ENCODE results near the gene ZC2HC1B.

The ZC2HC1B gene

GRCh38 chr6:143964674-143965081, 100.4 kb downstream of the ZC2HC1B start:
- no peak for DNase-seq

GRCh38 chr6:143965503-143966171, 101.4 kb downstream of the ZC2HC1B start:
- no peak for DNase-seq

DNA sequence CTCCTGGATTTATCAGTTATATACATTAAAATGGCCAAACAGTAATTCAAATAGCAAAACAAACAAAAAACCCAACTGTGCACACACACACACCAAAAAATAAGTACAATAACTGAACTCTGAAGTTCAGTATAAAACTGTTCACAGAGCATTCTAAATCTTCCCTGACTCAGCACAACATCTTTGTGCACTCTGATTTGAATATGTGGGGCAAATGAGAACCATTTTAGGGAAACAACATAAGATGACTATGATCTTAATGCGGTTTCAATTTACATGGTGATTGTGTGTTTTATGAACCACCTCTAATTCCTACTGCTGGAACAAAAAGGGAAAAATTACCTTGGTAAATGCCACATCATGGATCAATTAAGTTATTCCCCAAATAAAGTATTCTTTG, 102.0 kb downstream of the ZC2HC1B start:
- no peak for DNase-seq

DNA sequence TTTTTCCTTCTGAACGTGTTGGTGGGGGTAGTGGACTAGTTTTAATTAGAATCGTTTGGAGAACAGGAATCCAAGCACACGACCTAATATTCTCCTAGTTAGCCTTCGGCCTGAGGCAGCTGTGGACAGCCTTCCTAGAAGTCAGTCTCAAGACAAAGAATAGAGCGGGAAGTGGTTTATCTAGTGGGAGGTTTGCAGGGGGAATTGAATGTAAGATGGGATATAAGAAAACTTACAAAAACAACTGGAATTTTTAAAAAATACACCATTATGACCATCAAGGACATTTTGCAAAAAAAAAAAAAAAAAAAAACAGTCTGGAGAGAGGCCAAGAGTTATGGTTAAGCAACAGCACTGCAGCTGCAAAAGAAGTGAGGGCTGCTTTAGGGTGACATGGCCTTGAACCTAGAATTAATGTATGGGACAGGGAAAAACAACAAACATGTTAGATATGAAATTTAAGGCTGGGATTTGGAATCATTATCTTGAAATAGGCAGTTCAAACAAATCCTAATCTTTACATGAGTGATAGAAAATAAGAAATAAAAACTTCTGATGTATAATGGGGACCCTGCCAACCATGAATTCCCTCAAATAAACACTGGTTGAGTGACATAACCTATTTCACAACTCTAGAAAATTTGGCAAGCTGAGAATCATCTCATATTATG, 103.6 kb downstream of the ZC2HC1B start:
- DNase-seq, result no peak

GRCh38 chr6:143969077-143969476, 104.8 kb downstream of the ZC2HC1B start:
- no peak for DNase-seq

DNA sequence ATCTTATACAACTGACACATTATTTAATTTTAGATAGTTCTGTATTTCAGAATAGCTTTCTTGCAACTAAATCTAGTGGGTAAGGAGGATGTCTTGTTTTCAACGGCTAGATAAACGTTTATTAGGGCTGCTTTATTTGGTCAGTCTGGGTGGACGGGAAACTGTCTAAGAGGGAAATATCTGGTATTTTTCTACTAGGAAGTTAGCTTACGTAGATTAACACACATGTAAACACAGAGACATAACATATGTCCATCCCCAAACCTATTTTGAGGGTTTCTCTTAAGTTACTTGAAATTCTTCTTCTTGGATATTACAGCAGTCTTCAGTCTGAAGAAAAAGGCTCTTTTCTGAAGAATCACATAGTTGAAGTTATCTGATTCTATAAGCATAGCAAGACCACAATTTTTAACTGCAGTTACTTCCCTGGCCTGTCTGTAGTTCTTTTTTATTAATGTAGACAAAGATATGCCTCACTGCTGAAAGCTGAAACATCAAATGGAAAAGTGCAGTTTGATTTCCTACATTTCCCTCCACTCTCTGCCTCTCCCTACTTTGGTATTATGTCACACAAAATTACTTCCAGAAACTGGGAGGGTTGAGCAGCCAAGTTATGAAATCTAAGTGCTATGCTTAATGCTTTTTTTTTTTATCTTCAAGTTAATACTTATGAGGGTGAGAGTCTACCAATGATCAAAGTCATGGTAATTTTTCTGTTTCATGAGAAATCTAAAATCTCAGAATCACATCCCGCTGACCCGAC, 106.4 kb downstream of the ZC2HC1B start:
- DNase-seq, result no peak

DNA sequence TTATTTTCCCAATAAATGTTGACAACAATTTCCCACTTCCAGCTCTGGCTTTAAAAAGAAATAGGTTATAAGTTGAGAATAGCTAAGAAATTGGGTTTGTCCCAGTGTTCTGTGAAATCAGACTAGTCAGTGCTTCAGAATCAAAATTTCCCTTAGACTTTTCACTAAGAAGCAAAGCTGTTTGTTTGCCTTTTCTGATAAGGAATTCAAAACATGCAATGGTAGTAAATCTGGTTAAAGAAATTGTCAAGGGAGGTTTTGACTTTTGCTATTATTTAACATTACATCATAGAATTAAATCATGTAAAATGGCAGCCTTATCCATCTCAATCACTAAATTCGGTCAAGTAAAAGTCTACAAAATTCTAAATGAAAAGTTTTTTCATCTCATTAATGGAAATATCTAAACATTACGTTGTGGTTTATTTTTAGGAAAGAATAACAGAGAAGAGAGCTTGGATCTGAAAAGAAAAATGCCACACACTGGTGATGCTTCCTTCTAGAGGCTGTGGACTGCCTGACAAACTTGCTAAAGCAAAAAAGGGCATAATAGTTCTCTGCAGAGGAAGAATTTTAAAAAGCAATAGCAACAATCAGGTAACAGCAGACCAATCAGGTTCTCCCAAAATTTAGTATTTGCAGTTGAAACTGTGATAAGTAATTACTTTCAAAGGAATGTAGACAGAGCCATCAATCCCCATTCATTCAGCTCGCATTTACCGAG, 107.4 kb downstream of the ZC2HC1B start:
- DNase-seq, result no peak

GRCh38 chr6:143973097-143973966, 109.1 kb downstream of the ZC2HC1B start:
- no peak for DNase-seq

DNA sequence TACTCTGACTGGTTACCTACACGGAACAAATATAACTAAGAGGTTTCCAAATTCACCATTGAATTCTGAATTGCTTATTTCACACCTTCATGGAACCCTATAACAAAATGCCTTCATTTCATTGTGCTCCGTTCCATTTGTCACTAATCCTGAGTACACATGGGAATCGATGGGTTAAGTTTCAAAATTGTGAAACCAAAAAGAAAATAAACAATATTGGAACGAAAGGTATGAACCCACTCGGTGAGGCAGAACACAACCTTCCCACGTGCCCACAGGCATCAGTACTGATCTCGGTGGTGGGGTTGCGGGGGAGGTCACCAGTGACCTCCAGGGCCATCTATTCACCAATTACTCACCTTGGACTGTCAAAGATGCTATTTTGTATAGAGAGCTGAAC, 109.8 kb downstream of the ZC2HC1B start:
- DNase-seq, result no peak

DNA sequence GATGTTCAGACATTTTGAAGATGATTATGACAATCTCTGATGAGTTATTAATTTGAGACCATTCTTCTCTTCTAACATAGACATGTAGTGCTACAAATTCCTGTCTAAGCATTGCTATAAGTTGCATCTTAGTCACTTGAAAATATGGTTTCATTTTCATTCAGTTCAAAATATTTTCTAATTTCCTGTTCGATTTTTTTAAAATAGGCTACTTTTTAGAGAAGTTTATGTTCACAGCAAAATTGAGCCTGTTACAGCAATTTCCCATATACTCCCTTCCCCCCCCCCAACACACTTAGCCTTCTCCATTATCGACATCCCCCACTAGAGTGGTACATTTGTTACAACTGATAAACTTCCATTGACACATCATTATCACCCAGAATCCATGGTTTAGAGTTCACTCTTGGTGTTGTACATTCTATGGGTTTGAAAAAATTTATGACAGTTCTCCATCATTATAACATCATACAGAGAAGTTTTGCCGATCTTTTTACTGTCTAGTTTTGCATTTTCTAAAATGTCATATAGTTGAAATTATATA, 112.6 kb downstream of the ZC2HC1B start:
- DNase-seq, result no peak

GRCh38 chr6:143980921-143981320, 116.6 kb downstream of the ZC2HC1B start:
- DNase-seq, result no peak

DNA sequence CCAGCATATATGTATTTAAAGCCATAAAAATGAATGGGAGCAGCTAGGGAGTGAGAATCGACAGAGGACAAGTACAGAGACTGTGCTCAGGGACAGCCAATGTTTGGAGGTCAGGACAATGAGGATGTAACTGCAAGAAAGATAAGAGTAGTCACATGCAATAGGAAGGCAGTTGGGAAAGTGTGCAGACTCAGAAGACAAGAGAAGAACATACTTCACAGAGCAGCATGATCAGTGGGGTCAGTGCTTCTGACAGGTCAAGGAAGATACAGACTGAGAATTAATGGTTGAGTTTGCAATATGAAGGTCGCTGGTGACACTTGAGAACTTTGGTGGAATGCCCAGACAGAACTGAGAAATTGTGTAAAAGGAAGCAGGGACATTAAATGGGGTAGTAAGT, 118.7 kb downstream of the ZC2HC1B start:
- DNase-seq, result no peak

DNA sequence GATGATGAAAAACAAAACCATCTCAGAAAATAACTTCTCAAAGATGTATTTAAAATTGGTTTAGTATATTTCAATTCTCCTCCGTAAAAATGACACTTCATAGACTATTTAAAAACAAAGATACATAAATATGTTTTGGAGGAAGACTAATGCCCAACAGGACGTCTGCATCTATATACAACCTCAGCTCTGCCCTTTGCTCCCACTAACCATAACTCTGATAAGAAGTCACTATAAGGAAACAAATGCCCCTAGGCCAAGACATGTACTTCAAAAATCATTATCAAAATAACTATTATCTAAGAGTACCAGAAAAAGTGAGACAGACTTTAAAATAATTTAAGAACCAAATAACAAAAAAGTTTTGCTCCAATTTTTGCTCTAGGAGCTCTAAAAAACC, 120.4 kb downstream of the ZC2HC1B start:
- no peak for DNase-seq

DNA sequence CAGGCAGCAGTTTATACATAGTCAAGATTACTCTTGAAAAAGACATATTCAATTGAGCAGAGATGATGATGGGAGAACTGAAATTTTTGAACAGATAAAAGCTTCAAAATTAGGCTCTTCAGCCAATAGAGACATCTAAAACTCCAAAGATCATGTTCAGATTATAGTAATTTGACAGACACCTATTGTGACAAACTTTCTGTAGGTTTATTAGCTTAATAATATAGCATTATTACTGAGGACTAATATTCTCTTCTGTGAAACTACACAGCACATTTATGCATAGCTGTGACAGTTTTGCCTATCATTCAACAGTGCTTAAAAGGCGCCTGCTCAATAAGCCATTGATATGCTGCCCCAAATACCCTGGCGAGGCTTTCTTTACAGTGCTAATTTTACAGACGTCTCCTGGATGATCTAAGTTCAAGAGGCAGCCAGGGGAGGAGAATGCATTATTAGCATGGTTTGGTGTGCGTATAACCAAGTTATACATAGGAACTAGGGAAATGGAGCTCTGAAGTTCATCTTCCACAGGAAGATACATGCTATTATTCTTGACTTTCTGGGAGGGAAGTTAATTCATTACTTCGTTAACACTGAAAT, 122.3 kb downstream of the ZC2HC1B start:
- no peak for DNase-seq

Measured in NCI-H2171 treated with DMSO at 0.1 percent for 48 hours (cell line).